Hippocampal formation (tissue), 2 donors: ENCODE results near the gene LMAN1L.
"Not testable (repeated sequence)": the region's sequence is repeated elsewhere in the genome, so short reads cannot be mapped to it uniquely, and the experiment has no call there.

Experiments
- DNase-seq, 2 donors: peaks; one replicate each; lab custom pipeline; 2025; lab: John Stamatoyannopoulos, UW

Gene LMAN1L

GRCh38 chr15:74782259-74783071 is 30.2 kb upstream of the LMAN1L start:
- peak in 1 of 2 donors; percentile 28 for DNase-seq

GRCh38 chr15:74783072-74783807 is 29.4 kb upstream of the LMAN1L start:
- DNase-seq, result no peak

- no peak for DNase-seq
Measured at GRCh38 chr15:74783808-74784175, 28.8 kb upstream of the LMAN1L start.

GRCh38 chr15:74784426-74785193 is 28.0 kb upstream of the LMAN1L start:
- no peak for DNase-seq

GRCh38 chr15:74785194-74786032 is 27.2 kb upstream of the LMAN1L start:
- DNase-seq, result no peak

GRCh38 chr15:74786081-74786480 is 26.6 kb upstream of the LMAN1L start:
- DNase-seq, result not testable (repeated sequence)

- no peak for DNase-seq
Measured at GRCh38 chr15:74786551-74787165, 26.0 kb upstream of the LMAN1L start.

- DNase-seq, result peak; percentile 29 to 49
Measured at GRCh38 chr15:74787251-74788041, 25.2 kb upstream of the LMAN1L start.

GRCh38 chr15:74788042-74788682 is 24.5 kb upstream of the LMAN1L start:
- no peak for DNase-seq

GRCh38 chr15:74788683-74789151 is 23.9 kb upstream of the LMAN1L start:
- DNase-seq, result no peak

- DNase-seq, result no peak
Measured at GRCh38 chr15:74789171-74789631, 23.4 kb upstream of the LMAN1L start.

- DNase-seq, result no peak
Measured at GRCh38 chr15:74789741-74790079, 22.9 kb upstream of the LMAN1L start.

- peak; percentile 25 to 66 for DNase-seq
Measured at GRCh38 chr15:74790080-74790916, 22.3 kb upstream of the LMAN1L start.

GRCh38 chr15:74791007-74791406 is 21.6 kb upstream of the LMAN1L start:
- DNase-seq, result no peak

GRCh38 chr15:74791667-74792066 is 21.0 kb upstream of the LMAN1L start:
- DNase-seq, result no peak

- no peak for DNase-seq
Measured at GRCh38 chr15:74792227-74793016, 20.2 kb upstream of the LMAN1L start.

GRCh38 chr15:74793135-74794028 is 19.3 kb upstream of the LMAN1L start:
- no peak for DNase-seq
